RWPE1 (cell line): ENCODE data around the gene LAPTM5.

Source experiments
- CTCF ChIA-PET: fragments of 350-600 bp; sonication (Branson Sonifier 250); formaldehyde crosslinking; extraction: SDS; loops from one replicate; lab custom pipeline; 2021; lab: Yijun Ruan, JAX
- POLR2A ChIA-PET: fragments of 400-600 bp; formaldehyde crosslinking; extraction: SDS; loops from one replicate; lab custom pipeline; 2020; ENCODE audit warnings: antibody characterized with exemption; ENCODE audit not compliant: low non-redundant PET; lab: Yijun Ruan, JAX
- DNase-seq: peaks from one replicate; pipeline ENCODE4 v3.0.0; 2012; ENCODE audit warnings: low spot score
- H3K27ac ChIP-seq: fragments of 450-650 bp; 2 replicates; pipeline ENCODE4 v1.5.1; 2017
- CTCF ChIP-seq: fragments of 450-650 bp; conservative IDR thresholded peaks from 2 replicates; pipeline ENCODE4 v1.5.1; 2017; ENCODE audit warnings: low read depth, mild to moderate bottlenecking

Gene LAPTM5

GRCh38 chr1:30721341-30721793, 36.2 kb downstream of the LAPTM5 start:
- DNase-seq, result no peak
- POLR2A ChIA-PET, result interaction anchor here (0.6 to 1.1 kb wide), 2 partner anchors 57 to 58 kb away, joined by 3 to 4 read pairs; no protein-coding TSS in a partner anchor
- CTCF ChIA-PET, result interaction anchor here (0.6 to 4.4 kb wide), 7 partner anchors 57 to 395 kb away, joined by 3 to 63 read pairs (median 23); no protein-coding TSS in a partner anchor

GRCh38 chr1:30720271-30721223, 37.0 kb downstream of the LAPTM5 start:
- no peak overlapping the region for H3K27ac ChIP-seq
- DNase-seq, result no peak
- TF ChIP-seq CTCF, result no peak
- POLR2A ChIA-PET, result interaction anchor here (1.1 kb wide), 1 partner anchor 58 kb away, joined by 4 read pairs; no protein-coding TSS in a partner anchor
- CTCF ChIA-PET, result interaction anchor here (0.6 to 4.4 kb wide), 10 partner anchors 7 to 442 kb away, joined by 3 to 63 read pairs (median 11); no protein-coding TSS in a partner anchor

More at GRCh38 chr1:30721341-30721793, 36.2 kb downstream of the LAPTM5 start:
- H3K27ac ChIP-seq, result peak overlapping the region; percentile 26
- TF ChIP-seq CTCF, result no peak

- no peak for DNase-seq
- peak; percentile 39; the same call in 1 of the 2 replicates for TF ChIP-seq CTCF
- ChIA-PET POLR2A (interaction anchor here (0.6 kb wide), 1 partner anchor 64 kb away, joined by 5 read pairs; no protein-coding TSS in a partner anchor), CTCF (interaction anchor here (0.6 to 4.4 kb wide), 17 partner anchors 8 to 443 kb away, joined by 3 to 63 read pairs (median 4); no protein-coding TSS in a partner anchor)
- peak overlapping the region; percentile 90 for H3K27ac ChIP-seq
Measured at GRCh38 chr1:30719406-30720270, 37.9 kb downstream of the LAPTM5 start.

GRCh38 chr1:30718636-30719405, 38.8 kb downstream of the LAPTM5 start:
- ChIA-PET CTCF (interaction anchor here (0.5 to 4.4 kb wide), 18 partner anchors 9 to 1783 kb away, joined by 3 to 63 read pairs (median 4); no protein-coding TSS in a partner anchor), POLR2A (interaction anchor here (0.6 to 1.0 kb wide), 6 partner anchors 8 to 1449 kb away, joined by 3 to 12 read pairs (median 4); no protein-coding TSS in a partner anchor)
- DNase-seq, result peak; percentile 54
- peak; percentile 88 for TF ChIP-seq CTCF
- peak overlapping the region; percentile 90 for H3K27ac ChIP-seq

GRCh38 chr1:30718091-30718635, 39.4 kb downstream of the LAPTM5 start:
- POLR2A ChIA-PET, result interaction anchor here (0.6 to 1.0 kb wide), 5 partner anchors 8 to 61 kb away, joined by 3 to 12 read pairs (median 4); no protein-coding TSS in a partner anchor
- no peak for TF ChIP-seq CTCF
- peak overlapping the region; percentile 90 for H3K27ac ChIP-seq
- peak; percentile 94 for DNase-seq
- CTCF ChIA-PET, result interaction anchor here (0.5 to 4.4 kb wide), 10 partner anchors 10 to 1782 kb away, joined by 3 to 63 read pairs (median 10); no protein-coding TSS in a partner anchor
